Measurements from ENCODE around the gene CACNA1G.
A peak's percentile ranks its signal among the peaks of the same experiment; 100 is the strongest.

- TF ChIP-seq CTCF (conservative IDR thresholded peaks at IDR 0.05; ENCODE audit: low read length): peak; percentile 95
- TF ChIP-seq EZH2phosphoT487 (IDR thresholded peaks at IDR 0.05; ENCODE audit: borderline replicate concordance): no peak
Measured at GRCh38 chr17:50547035-50547735, 13.3 kb upstream of the CACNA1G start, which contains the start of gene SPATA20.

All from Loucy (cell line).